A549 (cell line): ENCODE results near the gene MED4. TPM values are rescaled to one million over a fixed set of nuclear protein-coding genes. Genes with fewer than 3 reads are reported as not detected.

ENCODE experiments used
- ATAC-seq, 2 experiments: fragments of 200-7000 bp in 1 of 2; fragments of >200 bp in 1 of 2; cut with Nextera tagmentation in 1 of 2; cut with Tn5 transposase in 1 of 2; 3 replicates each; pipeline versions ENCODE4 v1.8.0 to v1.9.1; 2018 to 2020; ENCODE audit warnings: mild to moderate bottlenecking in 1 of 2, moderate library complexity in 1 of 2
- CTCF ChIA-PET: fragments of 300-600 bp; sonication (Branson Sonifier 250); formaldehyde crosslinking; extraction: SDS; loops from one replicate; lab custom pipeline; 2021; ENCODE audit warnings: antibody characterized with exemption, inconsistent platforms; lab: Yijun Ruan, JAX
- POLR2A ChIA-PET: fragments of 350-600 bp; formaldehyde crosslinking; extraction: SDS; loops from one replicate; lab custom pipeline; 2021; ENCODE audit warnings: antibody characterized with exemption, inconsistent platforms; lab: Yijun Ruan, JAX
- DNase-seq, 2 experiments: peaks; one replicate each; pipeline versions ENCODE4 v3.0.0 to v3.0.0-alpha.2; 2011 to 2016; ENCODE audit warnings: low read depth in 1 of 2, low spot score in 1 of 2
- FAIRE-seq: peaks from 2 replicates; lab custom pipeline; 2011; peaks lifted over from hg19 to GRCh38; lab: Jason Lieb, UNC
- H3K27ac ChIP-seq, 2 experiments: fragments of >200 bp; sonication (Bioruptor Twin); formaldehyde crosslinking; 3 replicates each; pipeline ENCODE4 v1.5.1; 2016 to 2017
- H3K4me1 ChIP-seq: fragments of >200 bp; sonication (Bioruptor Twin); formaldehyde crosslinking; 3 replicates; pipeline ENCODE4 v1.6.1; 2016
- H3K4me2 ChIP-seq: fragments of >200 bp; sonication (Bioruptor Twin); formaldehyde crosslinking; 3 replicates; pipeline ENCODE4 v1.6.1; 2016
- H3K4me3 ChIP-seq: fragments of >200 bp; sonication (Bioruptor Twin); formaldehyde crosslinking; 3 replicates; pipeline ENCODE4 v1.5.1; 2016
- H3K9me3 ChIP-seq: fragments of >200 bp; sonication (Bioruptor Twin); formaldehyde crosslinking; 3 replicates; pipeline ENCODE4 v1.6.1; 2016
- CBX2 ChIP-seq: fragments of 200-600 bp; sonication (generic); IDR thresholded peaks from 2 replicates; pipeline ENCODE4 v1.6.1; 2016; ENCODE audit warnings: low read depth, mild to moderate bottlenecking, borderline replicate concordance
- CBX8 ChIP-seq: fragments of 200-600 bp; sonication (generic); IDR thresholded peaks from 2 replicates; pipeline ENCODE4 v1.6.1; 2016
- CEBPB ChIP-seq, 2 experiments: fragments of >200 bp in 1 of 2; sonication (Bioruptor Twin) in 1 of 2; formaldehyde crosslinking in 1 of 2; IDR thresholded peaks; 2 replicates each; pipeline ENCODE4 v1.6.1; 2012 to 2016
- EHF ChIP-seq: fragments of 250-450 bp; sonication (Bioruptor Pico); IDR thresholded peaks from 2 replicates; pipeline ENCODE4 v1.5.0; 2020; ENCODE audit warnings: mild to moderate bottlenecking
- EP300 ChIP-seq, 2 experiments: fragments of >200 bp; sonication (Bioruptor Twin); formaldehyde crosslinking; IDR thresholded peaks; 2 replicates in 1 of 2; 3 replicates in 1 of 2; pipeline ENCODE4 v1.6.1; 2016 to 2017
- ESRRA ChIP-seq: fragments of 150-350 bp; IDR thresholded peaks from 2 replicates; pipeline ENCODE4 v1.6.1; 2014; ENCODE audit warnings: mild to moderate bottlenecking, low read length, borderline replicate concordance
- FOSB ChIP-seq: fragments of 250-450 bp; sonication (Bioruptor Pico); IDR thresholded peaks from 2 replicates; pipeline ENCODE4 v1.5.0; 2020; ENCODE audit warnings: mild to moderate bottlenecking, moderate library complexity
- FOXS1 ChIP-seq: fragments of 250-450 bp; sonication (Bioruptor Pico); IDR thresholded peaks from 2 replicates; pipeline ENCODE4 v1.5.0; 2020; ENCODE audit warnings: mild to moderate bottlenecking, moderate library complexity
- HDAC2 ChIP-seq: fragments of 200-600 bp; sonication (generic); IDR thresholded peaks from 2 replicates; pipeline ENCODE4 v1.6.1; 2016
- JUN ChIP-seq, 2 experiments: fragments of >200 bp; sonication (Bioruptor Twin); formaldehyde crosslinking; IDR thresholded peaks; 2 replicates in 1 of 2; 3 replicates in 1 of 2; pipeline ENCODE4 v1.6.1; 2016 to 2017
- JUNB ChIP-seq: fragments of >200 bp; sonication (Bioruptor Twin); formaldehyde crosslinking; IDR thresholded peaks from 2 replicates; pipeline ENCODE4 v1.6.1; 2016
- KDM5A ChIP-seq: fragments of 200-600 bp; sonication (generic); IDR thresholded peaks from 2 replicates; pipeline ENCODE4 v1.6.1; 2016; ENCODE audit warnings: antibody characterized with exemption, mild to moderate bottlenecking
- MAFK ChIP-seq: fragments of 450-650 bp; IDR thresholded peaks from 2 replicates; pipeline ENCODE4 v1.6.1; 2014; ENCODE audit not compliant: partially characterized antibody
- MAZ ChIP-seq: fragments of 150-350 bp; IDR thresholded peaks from 2 replicates; pipeline ENCODE4 v1.6.1; 2014; ENCODE audit warnings: antibody characterized with exemption, low read depth, low read length, borderline replicate concordance
- NPAS2 ChIP-seq: fragments of 250-450 bp; sonication (Bioruptor Pico); IDR thresholded peaks from 2 replicates; pipeline ENCODE4 v1.8.0; 2022; ENCODE audit warnings: mild to moderate bottlenecking, moderate library complexity, borderline replicate concordance
- NR3C1 ChIP-seq: fragments of >200 bp; sonication (Bioruptor Twin); formaldehyde crosslinking; IDR thresholded peaks from 3 replicates; pipeline ENCODE4 v1.6.1; 2017
- PHF8 ChIP-seq: fragments of 200-600 bp; sonication (generic); IDR thresholded peaks from 2 replicates; pipeline ENCODE4 v1.6.1; 2016; ENCODE audit warnings: low read depth, mild to moderate bottlenecking, antibody characterized with exemption, moderate library complexity, borderline replicate concordance
- POLR2A ChIP-seq: IDR thresholded peaks from 2 replicates; pipeline ENCODE4 v1.6.1; 2012; ENCODE audit warnings: mild to moderate bottlenecking, low read length
- RAD21 ChIP-seq, 2 experiments: fragments of >200 bp in 1 of 2; sonication (Bioruptor Twin) in 1 of 2; formaldehyde crosslinking in 1 of 2; IDR thresholded peaks in 1 of 2; conservative IDR thresholded peaks in 1 of 2; 2 replicates in 1 of 2; 3 replicates in 1 of 2; pipeline ENCODE4 v1.6.1; 2012 to 2018; ENCODE audit warnings: inconsistent platforms in 1 of 2
- RARB ChIP-seq: fragments of 250-450 bp; sonication (Bioruptor Pico); IDR thresholded peaks from 2 replicates; pipeline ENCODE4 v1.8.0; 2021; ENCODE audit warnings: mild to moderate bottlenecking, moderate library complexity
- RFX5 ChIP-seq: fragments of 450-650 bp; IDR thresholded peaks from 2 replicates; pipeline ENCODE4 v1.7.1; 2014; ENCODE audit warnings: antibody characterized with exemption, mild to moderate bottlenecking, moderate library complexity
- RNF2 ChIP-seq: fragments of 200-600 bp; sonication (generic); IDR thresholded peaks from 2 replicates; pipeline ENCODE4 v1.6.1; 2016; ENCODE audit warnings: low read depth, mild to moderate bottlenecking, antibody characterized with exemption, moderate library complexity, borderline replicate concordance
- ZC3H11A ChIP-seq: fragments of 450-650 bp; IDR thresholded peaks from 2 replicates; pipeline ENCODE4 v1.6.1; 2014; ENCODE audit warnings: antibody characterized with exemption, mild to moderate bottlenecking
- whole genome bisulfite sequencing: methylation state at CpG from one replicate; pipeline ENCODE4 v1.1.6; 2017; ENCODE audit errors: missing lambda C conversion rate; 5-methylcytosine and 5-hydroxymethylcytosine counted together
- polyA plus RNA-seq, 4 experiments: library from polyadenylated mRNA; depleted of rRNA in 3 of 4; stranded (reverse); fragments of >200 nt; fragmentation: RNase III in 1 of 4; extraction: RNeasy Plus Mini Kit Qiagen cat#74134 plus additional on column Dnase treatment in 1 of 4; gene quantifications; 2 replicates in 3 of 4; 3 replicates in 1 of 4; pipeline ENCODE4 v1.2.3, GENCODE V29; 2011 to 2017
- TF ChIP-seq, protein P1 (sequence below): IDR thresholded peaks from 2 replicates; pipeline ENCODE4 v1.6.1; 2012
- TF ChIP-seq, protein P2 (sequence below): fragments of 250-450 bp; sonication (Bioruptor Pico); IDR thresholded peaks from 2 replicates; pipeline ENCODE4 v1.5.0; 2021; ENCODE audit warnings: mild to moderate bottlenecking, moderate library complexity, borderline replicate concordance
- TF ChIP-seq, protein P3 (sequence below): fragments of 450-650 bp; IDR thresholded peaks from 2 replicates; pipeline ENCODE4 v1.6.1; 2014; ENCODE audit warnings: antibody characterized with exemption
- TF ChIP-seq, protein P4 (sequence below): fragments of >200 bp; sonication (Bioruptor Twin); formaldehyde crosslinking; IDR thresholded peaks from 3 replicates; pipeline ENCODE4 v1.6.1; 2016
- TF ChIP-seq, protein P5 (sequence below): fragments of 250-450 bp; sonication (Bioruptor Pico); IDR thresholded peaks from 2 replicates; pipeline ENCODE4 v1.5.0; 2020; ENCODE audit warnings: low read depth, mild to moderate bottlenecking, moderate library complexity
- TF ChIP-seq, protein P6 (sequence below): IDR thresholded peaks from 2 replicates; pipeline ENCODE4 v1.6.1; 2012; ENCODE audit warnings: low read depth, borderline replicate concordance
- TF ChIP-seq, protein P7 (sequence below): fragments of 150-350 bp; IDR thresholded peaks from 2 replicates; pipeline ENCODE4 v1.6.1; 2014; ENCODE audit warnings: low read depth, mild to moderate bottlenecking, low read length
- TF ChIP-seq, protein P8 (sequence below): fragments of >200 bp; sonication (Bioruptor Twin); formaldehyde crosslinking; IDR thresholded peaks from 3 replicates; pipeline ENCODE4 v1.5.1; 2016

Gene MED4
- polyA plus RNA-seq, 2 of the 4 experiments (the other 2 are of a cell fraction) = 30.5 to 41.9 TPM

DNA sequence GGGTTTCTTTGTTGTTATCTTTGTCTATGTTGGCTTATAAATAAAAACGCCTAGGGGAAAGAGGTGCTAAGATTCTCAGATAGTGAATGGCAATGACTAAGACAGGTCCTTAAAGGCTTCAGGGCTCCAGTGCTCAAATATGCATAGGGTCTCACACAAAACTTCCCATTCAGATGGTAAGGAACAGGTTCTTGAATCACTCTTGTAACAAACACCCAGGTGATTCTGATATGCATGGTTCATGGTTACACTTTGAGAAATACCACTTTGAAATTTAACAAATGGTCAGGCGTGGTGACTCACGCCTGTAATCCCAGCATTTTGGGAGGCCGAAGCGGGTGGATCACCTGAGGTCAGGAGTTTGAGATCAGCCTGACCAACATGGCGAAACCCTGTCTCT is 40.3 kb downstream of the MED4 start:
- ChIA-PET POLR2A (no interaction called here), CTCF (no interaction called here)
- 86% methylated on average over 6 of the region's 6 CpGs for WGBS
- ATAC-seq (no peak), DNase-seq (no peak), FAIRE-seq (no peak)
- Histone ChIP-seq H3K4me3 (no peak overlapping the region), H3K27ac (no peak overlapping the region), H3K4me2 (no peak overlapping the region), H3K4me1 (no peaks in the 10 kb centered on the region), H3K9me3 (no peaks in the 10 kb centered on the region)
- TF ChIP-seq RFX5 = no peak
- no peak for TF ChIP-seq CEBPB (IDR thresholded peaks at IDR 0.05)
- TF ChIP-seq POLR2A = no peak
- TF ChIP-seq, protein P1, sequence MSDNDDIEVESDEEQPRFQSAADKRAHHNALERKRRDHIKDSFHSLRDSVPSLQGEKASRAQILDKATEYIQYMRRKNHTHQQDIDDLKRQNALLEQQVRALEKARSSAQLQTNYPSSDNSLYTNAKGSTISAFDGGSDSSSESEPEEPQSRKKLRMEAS = no peak
- TF ChIP-seq, protein P2, sequence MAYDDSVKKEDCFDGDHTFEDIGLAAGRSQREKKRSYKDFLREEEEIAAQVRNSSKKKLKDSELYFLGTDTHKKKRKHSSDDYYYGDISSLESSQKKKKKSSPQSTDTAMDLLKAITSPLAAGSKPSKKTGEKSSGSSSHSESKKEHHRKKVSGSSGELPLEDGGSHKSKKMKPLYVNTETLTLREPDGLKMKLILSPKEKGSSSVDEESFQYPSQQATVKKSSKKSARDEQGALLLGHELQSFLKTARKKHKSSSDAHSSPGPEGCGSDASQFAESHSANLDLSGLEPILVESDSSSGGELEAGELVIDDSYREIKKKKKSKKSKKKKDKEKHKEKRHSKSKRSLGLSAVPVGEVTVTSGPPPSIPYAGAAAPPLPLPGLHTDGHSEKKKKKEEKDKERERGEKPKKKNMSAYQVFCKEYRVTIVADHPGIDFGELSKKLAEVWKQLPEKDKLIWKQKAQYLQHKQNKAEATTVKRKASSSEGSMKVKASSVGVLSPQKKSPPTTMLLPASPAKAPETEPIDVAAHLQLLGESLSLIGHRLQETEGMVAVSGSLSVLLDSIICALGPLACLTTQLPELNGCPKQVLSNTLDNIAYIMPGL (CRISPR knock-in tag) = no peak
- TF ChIP-seq, protein P3, sequence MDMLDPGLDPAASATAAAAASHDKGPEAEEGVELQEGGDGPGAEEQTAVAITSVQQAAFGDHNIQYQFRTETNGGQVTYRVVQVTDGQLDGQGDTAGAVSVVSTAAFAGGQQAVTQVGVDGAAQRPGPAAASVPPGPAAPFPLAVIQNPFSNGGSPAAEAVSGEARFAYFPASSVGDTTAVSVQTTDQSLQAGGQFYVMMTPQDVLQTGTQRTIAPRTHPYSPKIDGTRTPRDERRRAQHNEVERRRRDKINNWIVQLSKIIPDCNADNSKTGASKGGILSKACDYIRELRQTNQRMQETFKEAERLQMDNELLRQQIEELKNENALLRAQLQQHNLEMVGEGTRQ = no peak
- TF ChIP-seq NPAS2 = no peak
- TF ChIP-seq, protein P4, sequence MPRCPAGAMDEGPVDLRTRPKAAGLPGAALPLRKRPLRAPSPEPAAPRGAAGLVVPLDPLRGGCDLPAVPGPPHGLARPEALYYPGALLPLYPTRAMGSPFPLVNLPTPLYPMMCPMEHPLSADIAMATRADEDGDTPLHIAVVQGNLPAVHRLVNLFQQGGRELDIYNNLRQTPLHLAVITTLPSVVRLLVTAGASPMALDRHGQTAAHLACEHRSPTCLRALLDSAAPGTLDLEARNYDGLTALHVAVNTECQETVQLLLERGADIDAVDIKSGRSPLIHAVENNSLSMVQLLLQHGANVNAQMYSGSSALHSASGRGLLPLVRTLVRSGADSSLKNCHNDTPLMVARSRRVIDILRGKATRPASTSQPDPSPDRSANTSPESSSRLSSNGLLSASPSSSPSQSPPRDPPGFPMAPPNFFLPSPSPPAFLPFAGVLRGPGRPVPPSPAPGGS = no peak
- TF ChIP-seq, protein P5, sequence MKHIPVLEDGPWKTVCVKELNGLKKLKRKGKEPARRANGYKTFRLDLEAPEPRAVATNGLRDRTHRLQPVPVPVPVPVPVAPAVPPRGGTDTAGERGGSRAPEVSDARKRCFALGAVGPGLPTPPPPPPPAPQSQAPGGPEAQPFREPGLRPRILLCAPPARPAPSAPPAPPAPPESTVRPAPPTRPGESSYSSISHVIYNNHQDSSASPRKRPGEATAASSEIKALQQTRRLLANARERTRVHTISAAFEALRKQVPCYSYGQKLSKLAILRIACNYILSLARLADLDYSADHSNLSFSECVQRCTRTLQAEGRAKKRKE (CRISPR knock-in tag) = no peak
- TF ChIP-seq KDM5A = no peak
- no peak for TF ChIP-seq RAD21 (conservative IDR thresholded peaks at IDR 0.05 in 1 of 2, IDR thresholded peaks at IDR 0.05 in 1 of 2)
- no peak for TF ChIP-seq ZC3H11A
- no peak for TF ChIP-seq NR3C1
- no peak for TF ChIP-seq RNF2
- TF ChIP-seq MAZ = no peak
- no peak for TF ChIP-seq RARB (CRISPR knock-in tag)
- TF ChIP-seq JUN (IDR thresholded peaks at IDR 0.05) = no peak
- TF ChIP-seq CBX2 = no peak
- no peak for TF ChIP-seq ESRRA
- no peak for TF ChIP-seq MAFK

DNA sequence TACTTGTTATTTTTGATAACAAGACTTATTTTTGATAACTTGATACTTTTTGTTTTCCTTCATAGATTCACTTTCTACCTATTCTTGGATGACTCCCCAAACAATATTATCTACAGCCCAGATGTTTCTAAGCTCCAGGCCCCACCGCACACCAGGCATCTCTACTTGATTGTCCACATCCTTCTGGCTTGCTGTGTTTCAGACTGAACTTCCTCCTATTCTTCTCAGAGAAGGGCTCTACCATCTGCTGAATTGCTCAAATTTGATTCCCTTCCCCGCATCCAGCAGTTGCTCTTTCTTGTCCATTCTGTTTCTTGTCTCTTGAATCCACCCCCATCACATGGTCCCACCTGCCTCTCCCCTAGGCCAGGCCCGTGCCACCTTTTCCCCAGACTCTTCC is 44.4 kb downstream of the MED4 start:
- Histone ChIP-seq H3K4me1 (no peaks in the 10 kb centered on the region), H3K9me3 (no peaks in the 10 kb centered on the region), H3K4me2 (no peak overlapping the region), H3K27ac (no peak overlapping the region), H3K4me3 (no peak overlapping the region)
- ATAC-seq (no peak), FAIRE-seq (no peak), DNase-seq (no peak)
- CTCF ChIA-PET = interaction anchor here (2.3 kb wide), 1 partner anchor 13 kb away, joined by 8 read pairs; the partner anchor contains the start of gene NUDT15
- 94% methylated on average over 3 of the region's 3 CpGs for WGBS
- POLR2A ChIA-PET = no interaction called here
- TF ChIP-seq FOXS1 (CRISPR knock-in tag) (no peak), HDAC2 (no peak), PHF8 (no peak), CEBPB (IDR thresholded peaks at IDR 0.05) (no peak), JUNB (no peak), FOSB (CRISPR knock-in tag) (no peak), NR3C1 (no peak), CBX8 (no peak), EP300 (IDR thresholded peaks at IDR 0.05) (no peak), EHF (CRISPR knock-in tag) (no peak)
- TF ChIP-seq, protein P6, sequence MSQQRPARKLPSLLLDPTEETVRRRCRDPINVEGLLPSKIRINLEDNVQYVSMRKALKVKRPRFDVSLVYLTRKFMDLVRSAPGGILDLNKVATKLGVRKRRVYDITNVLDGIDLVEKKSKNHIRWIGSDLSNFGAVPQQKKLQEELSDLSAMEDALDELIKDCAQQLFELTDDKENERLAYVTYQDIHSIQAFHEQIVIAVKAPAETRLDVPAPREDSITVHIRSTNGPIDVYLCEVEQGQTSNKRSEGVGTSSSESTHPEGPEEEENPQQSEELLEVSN = no peak
- TF ChIP-seq, protein P7, sequence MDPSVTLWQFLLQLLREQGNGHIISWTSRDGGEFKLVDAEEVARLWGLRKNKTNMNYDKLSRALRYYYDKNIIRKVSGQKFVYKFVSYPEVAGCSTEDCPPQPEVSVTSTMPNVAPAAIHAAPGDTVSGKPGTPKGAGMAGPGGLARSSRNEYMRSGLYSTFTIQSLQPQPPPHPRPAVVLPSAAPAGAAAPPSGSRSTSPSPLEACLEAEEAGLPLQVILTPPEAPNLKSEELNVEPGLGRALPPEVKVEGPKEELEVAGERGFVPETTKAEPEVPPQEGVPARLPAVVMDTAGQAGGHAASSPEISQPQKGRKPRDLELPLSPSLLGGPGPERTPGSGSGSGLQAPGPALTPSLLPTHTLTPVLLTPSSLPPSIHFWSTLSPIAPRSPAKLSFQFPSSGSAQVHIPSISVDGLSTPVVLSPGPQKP = no peak
- TF ChIP-seq, protein P8, sequence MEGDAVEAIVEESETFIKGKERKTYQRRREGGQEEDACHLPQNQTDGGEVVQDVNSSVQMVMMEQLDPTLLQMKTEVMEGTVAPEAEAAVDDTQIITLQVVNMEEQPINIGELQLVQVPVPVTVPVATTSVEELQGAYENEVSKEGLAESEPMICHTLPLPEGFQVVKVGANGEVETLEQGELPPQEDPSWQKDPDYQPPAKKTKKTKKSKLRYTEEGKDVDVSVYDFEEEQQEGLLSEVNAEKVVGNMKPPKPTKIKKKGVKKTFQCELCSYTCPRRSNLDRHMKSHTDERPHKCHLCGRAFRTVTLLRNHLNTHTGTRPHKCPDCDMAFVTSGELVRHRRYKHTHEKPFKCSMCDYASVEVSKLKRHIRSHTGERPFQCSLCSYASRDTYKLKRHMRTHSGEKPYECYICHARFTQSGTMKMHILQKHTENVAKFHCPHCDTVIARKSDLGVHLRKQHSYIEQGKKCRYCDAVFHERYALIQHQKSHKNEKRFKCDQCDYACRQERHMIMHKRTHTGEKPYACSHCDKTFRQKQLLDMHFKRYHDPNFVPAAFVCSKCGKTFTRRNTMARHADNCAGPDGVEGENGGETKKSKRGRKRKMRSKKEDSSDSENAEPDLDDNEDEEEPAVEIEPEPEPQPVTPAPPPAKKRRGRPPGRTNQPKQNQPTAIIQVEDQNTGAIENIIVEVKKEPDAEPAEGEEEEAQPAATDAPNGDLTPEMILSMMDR = no peak
